HEK293 (cell line): Measurements from ENCODE around the gene RNMT.
A peak's percentile ranks its signal among the peaks of the same experiment; 100 is the strongest.

Source experiments
- CTCF ChIA-PET: fragments of 350-600 bp; formaldehyde crosslinking; extraction: SDS; loops from one replicate; lab custom pipeline; 2021; ENCODE audit warnings: antibody characterized with exemption; lab: Yijun Ruan, JAX
- POLR2A ChIA-PET: fragments of 300-600 bp; formaldehyde crosslinking; extraction: SDS; loops from one replicate; lab custom pipeline; 2020; ENCODE audit warnings: antibody characterized with exemption, inconsistent platforms; lab: Yijun Ruan, JAX
- H3K27ac ChIP-seq: fragments of 200-500 bp; sonication (Bioruptor generic); 2 replicates; pipeline ENCODE4 v1.5.1; 2014; ENCODE audit warnings: low read depth, low read length, control low read depth, inconsistent platforms; ENCODE audit errors: extremely low read depth
- H3K36me3 ChIP-seq, 2 experiments: fragments of 200-500 bp in 1 of 2; sonication (Bioruptor generic) in 1 of 2; 1 replicate in 1 of 2; 2 replicates in 1 of 2; pipeline ENCODE4 v1.5.1; 2014 to 2017; ENCODE audit warnings: inconsistent platforms in 2 of 2, low read length in 2 of 2; ENCODE audit not compliant: control insufficient read depth in 2 of 2, insufficient read depth in 1 of 2
- H3K4me1 ChIP-seq: fragments of 200-500 bp; sonication (Bioruptor generic); 2 replicates; pipeline ENCODE4 v1.5.1; 2014; ENCODE audit warnings: mild to moderate bottlenecking, low read length, inconsistent platforms; ENCODE audit not compliant: control insufficient read depth, insufficient read depth
- H3K4me3 ChIP-seq: 2 replicates; pipeline ENCODE4 v1.5.1; 2011; ENCODE audit warnings: low read depth, mild to moderate bottlenecking, control low read depth, low read length, moderate library complexity
- H3K9me3 ChIP-seq: fragments of 200-500 bp; sonication (Bioruptor generic); 2 replicates; pipeline ENCODE4 v1.5.1; 2014; ENCODE audit warnings: low read depth, low read length, inconsistent platforms; ENCODE audit not compliant: control insufficient read depth, insufficient read depth
- AEBP2 ChIP-seq: fragments of 450-650 bp; formaldehyde crosslinking; IDR thresholded peaks from 2 replicates; pipeline ENCODE4 v1.5.1; 2016; ENCODE audit warnings: missing biosample characterization, missing genetic modification characterization, borderline replicate concordance
- CTCF ChIP-seq: fragments of 450-650 bp; formaldehyde crosslinking; IDR thresholded peaks from 2 replicates; pipeline ENCODE4 v1.5.1; 2016; ENCODE audit warnings: missing biosample characterization, missing genetic modification characterization
- PRDM1 ChIP-seq: fragments of 450-650 bp; formaldehyde crosslinking; IDR thresholded peaks from 2 replicates; pipeline ENCODE4; 2016; ENCODE audit warnings: missing biosample characterization, missing genetic modification characterization
- ZBTB26 ChIP-seq: fragments of 450-650 bp; formaldehyde crosslinking; optimal IDR thresholded peaks from 2 replicates; pipeline ENCODE3; 2016; ENCODE audit warnings: missing biosample characterization, mild to moderate bottlenecking, missing genetic modification characterization
- ZBTB8A ChIP-seq: fragments of 450-650 bp; formaldehyde crosslinking; IDR thresholded peaks from 2 replicates; pipeline ENCODE4 v1.5.1; 2016; ENCODE audit warnings: missing biosample characterization, missing genetic modification characterization
- ZNF174 ChIP-seq: fragments of 450-650 bp; formaldehyde crosslinking; IDR thresholded peaks from 2 replicates; pipeline ENCODE4 v1.5.0; 2017; ENCODE audit warnings: missing biosample characterization, mild to moderate bottlenecking, missing genetic modification characterization
- ZNF223 ChIP-seq: fragments of 450-650 bp; formaldehyde crosslinking; IDR thresholded peaks from 2 replicates; pipeline ENCODE4 v1.5.1; 2016; ENCODE audit warnings: missing biosample characterization, missing genetic modification characterization
- ZNF501 ChIP-seq: fragments of 450-650 bp; formaldehyde crosslinking; IDR thresholded peaks from 2 replicates; pipeline ENCODE4 v1.5.1; 2016; ENCODE audit warnings: missing biosample characterization, missing genetic modification characterization
- ZNF654 ChIP-seq: fragments of 450-650 bp; formaldehyde crosslinking; IDR thresholded peaks from 2 replicates; pipeline ENCODE4 v1.5.1; 2016; ENCODE audit warnings: low read depth, missing biosample characterization, missing genetic modification characterization

The RNMT gene

GRCh38 chr18:13811993-13812392, 85.5 kb downstream of the RNMT start (continued):
- TF ChIP-seq AEBP2 (tag by site-specific recombination) (no peak), ZBTB26 (tag by site-specific recombination) (no peak), ZNF223 (no peak), ZNF501 (tag by site-specific recombination) (no peak), ZBTB8A (no peak)
- TF ChIP-seq, all 188 proteins: peak for 0

GRCh38 chr18:13813271-13813849, 86.9 kb downstream of the RNMT start:
- H3K36me3 ChIP-seq = no peaks in the 10 kb centered on the region
- ChIA-PET CTCF (interaction anchor here (0.6 to 9.9 kb wide), 38 partner anchors 8 to 662 kb away, joined by 3 to 187 read pairs (median 4); partner anchors contain the start of gene MC5R), POLR2A (no interaction called here)
- TF ChIP-seq ZNF654 (peak; percentile 69), ZNF174 (tag by site-specific recombination) (no peak), CTCF (peak; percentile 68; the same call in 1 of the 2 replicates), PRDM1 (tag by site-specific recombination) (0 out of 2 replicates have a peak, but pooled peaks have one; percentile 8)
- no peaks in the 10 kb centered on the region for H3K9me3 ChIP-seq
- no peaks in the 10 kb centered on the region for H3K4me1 ChIP-seq
- H3K27ac ChIP-seq = no peak overlapping the region
- H3K4me3 ChIP-seq = no peak overlapping the region
